Keratinocyte (primary cell): ENCODE data around the gene LIME1.

Source experiments
- EZH2 ChIP-seq: IDR thresholded peaks from one replicate; pipeline ENCODE4 v1.6.1; 2012; ENCODE audit warnings: inconsistent platforms, mild to moderate bottlenecking, low read length, moderate library complexity
- TF ChIP-seq, protein P1 (sequence below), 3 experiments: IDR thresholded peaks in 1 of 3; conservative IDR thresholded peaks in 1 of 3; optimal IDR thresholded peaks in 1 of 3; 2 replicates in 2 of 3; 3 replicates in 1 of 3; pipeline versions ENCODE3 to v1.5.1; 2011; ENCODE audit warnings: low read length in 3 of 3, mild to moderate bottlenecking in 3 of 3, moderate library complexity in 2 of 3, control low read depth in 1 of 3, inconsistent platforms in 1 of 3; ENCODE audit not compliant: insufficient read depth in 2 of 3; ENCODE audit errors: extremely low read depth in 1 of 3

GRCh38 chr20:63691711-63692435 lies 44.6 kb upstream of the LIME1 start:
- TF ChIP-seq, protein P1, sequence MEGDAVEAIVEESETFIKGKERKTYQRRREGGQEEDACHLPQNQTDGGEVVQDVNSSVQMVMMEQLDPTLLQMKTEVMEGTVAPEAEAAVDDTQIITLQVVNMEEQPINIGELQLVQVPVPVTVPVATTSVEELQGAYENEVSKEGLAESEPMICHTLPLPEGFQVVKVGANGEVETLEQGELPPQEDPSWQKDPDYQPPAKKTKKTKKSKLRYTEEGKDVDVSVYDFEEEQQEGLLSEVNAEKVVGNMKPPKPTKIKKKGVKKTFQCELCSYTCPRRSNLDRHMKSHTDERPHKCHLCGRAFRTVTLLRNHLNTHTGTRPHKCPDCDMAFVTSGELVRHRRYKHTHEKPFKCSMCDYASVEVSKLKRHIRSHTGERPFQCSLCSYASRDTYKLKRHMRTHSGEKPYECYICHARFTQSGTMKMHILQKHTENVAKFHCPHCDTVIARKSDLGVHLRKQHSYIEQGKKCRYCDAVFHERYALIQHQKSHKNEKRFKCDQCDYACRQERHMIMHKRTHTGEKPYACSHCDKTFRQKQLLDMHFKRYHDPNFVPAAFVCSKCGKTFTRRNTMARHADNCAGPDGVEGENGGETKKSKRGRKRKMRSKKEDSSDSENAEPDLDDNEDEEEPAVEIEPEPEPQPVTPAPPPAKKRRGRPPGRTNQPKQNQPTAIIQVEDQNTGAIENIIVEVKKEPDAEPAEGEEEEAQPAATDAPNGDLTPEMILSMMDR (optimal IDR thresholded peaks at IDR 0.05 in 1 of 3, IDR thresholded peaks at IDR 0.05 in 1 of 3, conservative IDR thresholded peaks at IDR 0.05 in 1 of 3; ENCODE audit: extremely low read depth in 1 of 3, insufficient read depth in 2 of 3, low read length in 3 of 3): no peak
- TF ChIP-seq EZH2: no peak
